Measurements from ENCODE around the gene DCAKD. TPM values are rescaled to one million over a fixed set of nuclear protein-coding genes. Genes with fewer than 3 reads are reported as not detected.

DCAKD gene
- total and polyA plus RNA-seq, 10 of the 15 experiments (the other 5 are each of a cell fraction or from before 2014, with no cell fraction given), result 11.6 to 62.7 (median 38.3) TPM

DNA sequence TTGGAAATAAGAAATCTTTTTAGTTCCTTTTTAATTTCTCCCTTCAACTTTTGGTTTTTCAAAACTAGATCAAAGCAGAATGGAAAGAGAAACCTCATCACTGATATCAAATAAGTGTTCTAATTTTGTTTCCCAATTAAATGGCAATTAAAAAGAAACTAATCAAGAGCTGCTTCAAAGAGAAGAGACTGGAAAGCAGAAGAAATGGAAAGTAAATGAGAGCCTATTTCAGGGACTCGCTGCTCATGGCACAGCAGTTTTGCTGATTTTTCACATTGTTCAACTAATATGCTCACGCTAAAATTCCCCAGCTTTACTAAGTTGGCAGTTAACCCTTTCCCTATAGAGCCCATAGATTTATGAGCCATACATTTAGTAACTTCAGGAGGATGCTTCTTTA, 16.2 kb upstream of the DCAKD start:
- RAD21 ChIA-PET (ENCODE audit: unreplicated experiment), result no interaction called here
- Histone ChIP-seq H3K79me2 (ENCODE audit: control insufficient read depth, insufficient read depth, low read length) (peaks cover 70% of the 10 kb centered on the region), H3K4me2 (ENCODE audit: control insufficient read depth, insufficient read depth) (no peak overlapping the region), H3K4me3 (no peak overlapping the region), H3K9me3 (replicated peaks; ENCODE audit: control insufficient read depth, insufficient read depth, low read length) (no peaks in the 10 kb centered on the region), H3K36me3 (ENCODE audit: control insufficient read depth in 2 of 2, insufficient read depth in 2 of 2, low read length in 1 of 2) (peaks cover 0 to 8% of the 10 kb centered on the region in 2 experiments; a peak in 3 of 4 replicates), H3K27me3 (replicated peaks in 1 of 2; ENCODE audit: control insufficient read depth in 2 of 2, insufficient read depth in 2 of 2, low read length in 1 of 2) (no peaks in the 10 kb centered on the region), H3K9ac (ENCODE audit: control insufficient read depth, insufficient read depth, low read length) (no peak overlapping the region), H4K20me1 (ENCODE audit: control insufficient read depth, insufficient read depth) (no peaks in the 10 kb centered on the region; the same call in 1 of the 2 replicates), H3K27ac (ENCODE audit: control insufficient read depth, insufficient read depth) (no peak overlapping the region), H3K4me1 (ENCODE audit: control insufficient read depth, insufficient read depth, low read length) (peaks cover 4% of the 10 kb centered on the region), H2AFZ (ENCODE audit: control insufficient read depth, low read depth, low read length) (no peak overlapping the region)
- DNase-seq (ENCODE audit: low read depth, low spot score) (no peak), ATAC-seq (no peak), FAIRE-seq (no peak)
- POLR2A ChIA-PET, result interaction anchor here (0.7 kb wide), 1 partner anchor 11 kb away, joined by 3 read pairs; no protein-coding TSS in a partner anchor
- CTCF ChIA-PET, result interaction anchor here (0.7 to 1.6 kb wide), 5 partner anchors 20 to 147 kb away, joined by 3 to 6 read pairs (median 3); no protein-coding TSS in a partner anchor
- in situ Hi-C loops (cut with MboI) (no loop called here), intact Hi-C loops (cut with micrococcal nuclease; ENCODE audit: unreplicated experiment) (no loop called here)
- SMC1A ChIA-PET (ENCODE audit: uncharacterized antibody, unreplicated experiment), result interaction anchor here (1.2 to 1.7 kb wide), 4 partner anchors 9 to 147 kb away, joined by 3 to 10 read pairs (median 3); no protein-coding TSS in a partner anchor
- TSS peak; percentile 26 for BruUV-seq (replicated peaks)
- WGBS (ENCODE audit: insufficient coverage, insufficient replicate concordance, low lambda C conversion rate, missing lambda C conversion rate), result 97% methylated on average over 2 of the region's 2 CpGs
- no peak for TF ChIP-seq ASH2L (IDR thresholded peaks at IDR 0.05; ENCODE audit: borderline replicate concordance, low read depth)
- no peak for TF ChIP-seq TBL1XR1 (IDR thresholded peaks at IDR 0.05; ENCODE audit: low read depth, low read length)
- no peak for TF ChIP-seq ZZZ3 (IDR thresholded peaks at IDR 0.05; ENCODE audit: control insufficient read depth, insufficient read length, low read depth)
- TF ChIP-seq, protein P1, sequence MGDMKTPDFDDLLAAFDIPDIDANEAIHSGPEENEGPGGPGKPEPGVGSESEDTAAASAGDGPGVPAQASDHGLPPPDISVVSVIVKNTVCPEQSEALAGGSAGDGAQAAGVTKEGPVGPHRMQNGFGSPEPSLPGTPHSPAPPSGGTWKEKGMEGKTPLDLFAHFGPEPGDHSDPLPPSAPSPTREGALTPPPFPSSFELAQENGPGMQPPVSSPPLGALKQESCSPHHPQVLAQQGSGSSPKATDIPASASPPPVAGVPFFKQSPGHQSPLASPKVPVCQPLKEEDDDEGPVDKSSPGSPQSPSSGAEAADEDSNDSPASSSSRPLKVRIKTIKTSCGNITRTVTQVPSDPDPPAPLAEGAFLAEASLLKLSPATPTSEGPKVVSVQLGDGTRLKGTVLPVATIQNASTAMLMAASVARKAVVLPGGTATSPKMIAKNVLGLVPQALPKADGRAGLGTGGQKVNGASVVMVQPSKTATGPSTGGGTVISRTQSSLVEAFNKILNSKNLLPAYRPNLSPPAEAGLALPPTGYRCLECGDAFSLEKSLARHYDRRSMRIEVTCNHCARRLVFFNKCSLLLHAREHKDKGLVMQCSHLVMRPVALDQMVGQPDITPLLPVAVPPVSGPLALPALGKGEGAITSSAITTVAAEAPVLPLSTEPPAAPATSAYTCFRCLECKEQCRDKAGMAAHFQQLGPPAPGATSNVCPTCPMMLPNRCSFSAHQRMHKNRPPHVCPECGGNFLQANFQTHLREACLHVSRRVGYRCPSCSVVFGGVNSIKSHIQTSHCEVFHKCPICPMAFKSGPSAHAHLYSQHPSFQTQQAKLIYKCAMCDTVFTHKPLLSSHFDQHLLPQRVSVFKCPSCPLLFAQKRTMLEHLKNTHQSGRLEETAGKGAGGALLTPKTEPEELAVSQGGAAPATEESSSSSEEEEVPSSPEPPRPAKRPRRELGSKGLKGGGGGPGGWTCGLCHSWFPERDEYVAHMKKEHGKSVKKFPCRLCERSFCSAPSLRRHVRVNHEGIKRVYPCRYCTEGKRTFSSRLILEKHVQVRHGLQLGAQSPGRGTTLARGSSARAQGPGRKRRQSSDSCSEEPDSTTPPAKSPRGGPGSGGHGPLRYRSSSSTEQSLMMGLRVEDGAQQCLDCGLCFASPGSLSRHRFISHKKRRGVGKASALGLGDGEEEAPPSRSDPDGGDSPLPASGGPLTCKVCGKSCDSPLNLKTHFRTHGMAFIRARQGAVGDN (IDR thresholded peaks at IDR 0.05), result no peak
- no peak for TF ChIP-seq RAD51 (IDR thresholded peaks at IDR 0.05)
- TF ChIP-seq, protein P2, sequence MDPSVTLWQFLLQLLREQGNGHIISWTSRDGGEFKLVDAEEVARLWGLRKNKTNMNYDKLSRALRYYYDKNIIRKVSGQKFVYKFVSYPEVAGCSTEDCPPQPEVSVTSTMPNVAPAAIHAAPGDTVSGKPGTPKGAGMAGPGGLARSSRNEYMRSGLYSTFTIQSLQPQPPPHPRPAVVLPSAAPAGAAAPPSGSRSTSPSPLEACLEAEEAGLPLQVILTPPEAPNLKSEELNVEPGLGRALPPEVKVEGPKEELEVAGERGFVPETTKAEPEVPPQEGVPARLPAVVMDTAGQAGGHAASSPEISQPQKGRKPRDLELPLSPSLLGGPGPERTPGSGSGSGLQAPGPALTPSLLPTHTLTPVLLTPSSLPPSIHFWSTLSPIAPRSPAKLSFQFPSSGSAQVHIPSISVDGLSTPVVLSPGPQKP (IDR thresholded peaks at IDR 0.05; ENCODE audit: low read depth, low read length), result no peak
- TF ChIP-seq SP1 (IDR thresholded peaks at IDR 0.05; ENCODE audit: low read depth, low read length), result no peak
- no peak for TF ChIP-seq HDAC2 (IDR thresholded peaks at IDR 0.05)
- TF ChIP-seq, protein P3, sequence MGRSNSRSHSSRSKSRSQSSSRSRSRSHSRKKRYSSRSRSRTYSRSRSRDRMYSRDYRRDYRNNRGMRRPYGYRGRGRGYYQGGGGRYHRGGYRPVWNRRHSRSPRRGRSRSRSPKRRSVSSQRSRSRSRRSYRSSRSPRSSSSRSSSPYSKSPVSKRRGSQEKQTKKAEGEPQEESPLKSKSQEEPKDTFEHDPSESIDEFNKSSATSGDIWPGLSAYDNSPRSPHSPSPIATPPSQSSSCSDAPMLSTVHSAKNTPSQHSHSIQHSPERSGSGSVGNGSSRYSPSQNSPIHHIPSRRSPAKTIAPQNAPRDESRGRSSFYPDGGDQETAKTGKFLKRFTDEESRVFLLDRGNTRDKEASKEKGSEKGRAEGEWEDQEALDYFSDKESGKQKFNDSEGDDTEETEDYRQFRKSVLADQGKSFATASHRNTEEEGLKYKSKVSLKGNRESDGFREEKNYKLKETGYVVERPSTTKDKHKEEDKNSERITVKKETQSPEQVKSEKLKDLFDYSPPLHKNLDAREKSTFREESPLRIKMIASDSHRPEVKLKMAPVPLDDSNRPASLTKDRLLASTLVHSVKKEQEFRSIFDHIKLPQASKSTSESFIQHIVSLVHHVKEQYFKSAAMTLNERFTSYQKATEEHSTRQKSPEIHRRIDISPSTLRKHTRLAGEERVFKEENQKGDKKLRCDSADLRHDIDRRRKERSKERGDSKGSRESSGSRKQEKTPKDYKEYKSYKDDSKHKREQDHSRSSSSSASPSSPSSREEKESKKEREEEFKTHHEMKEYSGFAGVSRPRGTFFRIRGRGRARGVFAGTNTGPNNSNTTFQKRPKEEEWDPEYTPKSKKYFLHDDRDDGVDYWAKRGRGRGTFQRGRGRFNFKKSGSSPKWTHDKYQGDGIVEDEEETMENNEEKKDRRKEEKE (IDR thresholded peaks at IDR 0.05), result no peak
- TF ChIP-seq CEBPB (IDR thresholded peaks at IDR 0.05; ENCODE audit: borderline replicate concordance in 1 of 2, low read depth in 2 of 2, low read length in 2 of 2), result no peak
- no peak for TF ChIP-seq MYB (IDR thresholded peaks at IDR 0.05; ENCODE audit: borderline replicate concordance, low read depth, low read length)
- TF ChIP-seq JUNB (IDR thresholded peaks at IDR 0.05), result no peak
